H1 (cell line): Measurements from ENCODE around the gene ARL6IP1. TPM values are rescaled to one million over a fixed set of nuclear protein-coding genes. Genes with fewer than 3 reads are reported as not detected.

Source experiments
- polyA plus RNA-seq, 7 experiments: library from polyadenylated mRNA; depleted of rRNA in 3 of 7; stranded (reverse) in 5 of 7; unstranded in 2 of 7; fragments of >200 nt in 5 of 7; fragments of 200-250 nt in 2 of 7; gene quantifications; 1 replicate in 5 of 7; 2 replicates in 1 of 7; 4 replicates in 1 of 7; pipeline versions ENCODE4 v1.2.1 to v1.2.3, GENCODE V29; 2011 to 2013; ENCODE audit warnings: missing spikeins in 2 of 7, mixed read lengths in 2 of 7
- total RNA-seq: library from RNA; stranded (reverse); fragmentation: NEBNext Ultra II Directional; extraction: Animal tissue kit (Norgen Biotek cat#: 25700); gene quantifications from 2 replicates; pipeline ENCODE4 v1.2.1, GENCODE V29; 2021
- TF ChIP-seq, protein P1 (sequence below): fragments of 300-600 bp; sonication (generic); IDR thresholded peaks from 2 replicates; pipeline ENCODE4 v1.7.1; 2012; ENCODE audit warnings: low read length, moderate library complexity, mild to moderate bottlenecking, inconsistent platforms; ENCODE audit not compliant: insufficient replicate concordance

ARL6IP1 gene
- total and polyA plus RNA-seq, 2 of the 8 experiments (the other 6 are each of a cell fraction or from before 2014, with no cell fraction given) = 162 to 170 TPM

GRCh38 chr16:18792836-18793433, 8.4 kb downstream of the ARL6IP1 start (continued):
- TF ChIP-seq, protein P1, sequence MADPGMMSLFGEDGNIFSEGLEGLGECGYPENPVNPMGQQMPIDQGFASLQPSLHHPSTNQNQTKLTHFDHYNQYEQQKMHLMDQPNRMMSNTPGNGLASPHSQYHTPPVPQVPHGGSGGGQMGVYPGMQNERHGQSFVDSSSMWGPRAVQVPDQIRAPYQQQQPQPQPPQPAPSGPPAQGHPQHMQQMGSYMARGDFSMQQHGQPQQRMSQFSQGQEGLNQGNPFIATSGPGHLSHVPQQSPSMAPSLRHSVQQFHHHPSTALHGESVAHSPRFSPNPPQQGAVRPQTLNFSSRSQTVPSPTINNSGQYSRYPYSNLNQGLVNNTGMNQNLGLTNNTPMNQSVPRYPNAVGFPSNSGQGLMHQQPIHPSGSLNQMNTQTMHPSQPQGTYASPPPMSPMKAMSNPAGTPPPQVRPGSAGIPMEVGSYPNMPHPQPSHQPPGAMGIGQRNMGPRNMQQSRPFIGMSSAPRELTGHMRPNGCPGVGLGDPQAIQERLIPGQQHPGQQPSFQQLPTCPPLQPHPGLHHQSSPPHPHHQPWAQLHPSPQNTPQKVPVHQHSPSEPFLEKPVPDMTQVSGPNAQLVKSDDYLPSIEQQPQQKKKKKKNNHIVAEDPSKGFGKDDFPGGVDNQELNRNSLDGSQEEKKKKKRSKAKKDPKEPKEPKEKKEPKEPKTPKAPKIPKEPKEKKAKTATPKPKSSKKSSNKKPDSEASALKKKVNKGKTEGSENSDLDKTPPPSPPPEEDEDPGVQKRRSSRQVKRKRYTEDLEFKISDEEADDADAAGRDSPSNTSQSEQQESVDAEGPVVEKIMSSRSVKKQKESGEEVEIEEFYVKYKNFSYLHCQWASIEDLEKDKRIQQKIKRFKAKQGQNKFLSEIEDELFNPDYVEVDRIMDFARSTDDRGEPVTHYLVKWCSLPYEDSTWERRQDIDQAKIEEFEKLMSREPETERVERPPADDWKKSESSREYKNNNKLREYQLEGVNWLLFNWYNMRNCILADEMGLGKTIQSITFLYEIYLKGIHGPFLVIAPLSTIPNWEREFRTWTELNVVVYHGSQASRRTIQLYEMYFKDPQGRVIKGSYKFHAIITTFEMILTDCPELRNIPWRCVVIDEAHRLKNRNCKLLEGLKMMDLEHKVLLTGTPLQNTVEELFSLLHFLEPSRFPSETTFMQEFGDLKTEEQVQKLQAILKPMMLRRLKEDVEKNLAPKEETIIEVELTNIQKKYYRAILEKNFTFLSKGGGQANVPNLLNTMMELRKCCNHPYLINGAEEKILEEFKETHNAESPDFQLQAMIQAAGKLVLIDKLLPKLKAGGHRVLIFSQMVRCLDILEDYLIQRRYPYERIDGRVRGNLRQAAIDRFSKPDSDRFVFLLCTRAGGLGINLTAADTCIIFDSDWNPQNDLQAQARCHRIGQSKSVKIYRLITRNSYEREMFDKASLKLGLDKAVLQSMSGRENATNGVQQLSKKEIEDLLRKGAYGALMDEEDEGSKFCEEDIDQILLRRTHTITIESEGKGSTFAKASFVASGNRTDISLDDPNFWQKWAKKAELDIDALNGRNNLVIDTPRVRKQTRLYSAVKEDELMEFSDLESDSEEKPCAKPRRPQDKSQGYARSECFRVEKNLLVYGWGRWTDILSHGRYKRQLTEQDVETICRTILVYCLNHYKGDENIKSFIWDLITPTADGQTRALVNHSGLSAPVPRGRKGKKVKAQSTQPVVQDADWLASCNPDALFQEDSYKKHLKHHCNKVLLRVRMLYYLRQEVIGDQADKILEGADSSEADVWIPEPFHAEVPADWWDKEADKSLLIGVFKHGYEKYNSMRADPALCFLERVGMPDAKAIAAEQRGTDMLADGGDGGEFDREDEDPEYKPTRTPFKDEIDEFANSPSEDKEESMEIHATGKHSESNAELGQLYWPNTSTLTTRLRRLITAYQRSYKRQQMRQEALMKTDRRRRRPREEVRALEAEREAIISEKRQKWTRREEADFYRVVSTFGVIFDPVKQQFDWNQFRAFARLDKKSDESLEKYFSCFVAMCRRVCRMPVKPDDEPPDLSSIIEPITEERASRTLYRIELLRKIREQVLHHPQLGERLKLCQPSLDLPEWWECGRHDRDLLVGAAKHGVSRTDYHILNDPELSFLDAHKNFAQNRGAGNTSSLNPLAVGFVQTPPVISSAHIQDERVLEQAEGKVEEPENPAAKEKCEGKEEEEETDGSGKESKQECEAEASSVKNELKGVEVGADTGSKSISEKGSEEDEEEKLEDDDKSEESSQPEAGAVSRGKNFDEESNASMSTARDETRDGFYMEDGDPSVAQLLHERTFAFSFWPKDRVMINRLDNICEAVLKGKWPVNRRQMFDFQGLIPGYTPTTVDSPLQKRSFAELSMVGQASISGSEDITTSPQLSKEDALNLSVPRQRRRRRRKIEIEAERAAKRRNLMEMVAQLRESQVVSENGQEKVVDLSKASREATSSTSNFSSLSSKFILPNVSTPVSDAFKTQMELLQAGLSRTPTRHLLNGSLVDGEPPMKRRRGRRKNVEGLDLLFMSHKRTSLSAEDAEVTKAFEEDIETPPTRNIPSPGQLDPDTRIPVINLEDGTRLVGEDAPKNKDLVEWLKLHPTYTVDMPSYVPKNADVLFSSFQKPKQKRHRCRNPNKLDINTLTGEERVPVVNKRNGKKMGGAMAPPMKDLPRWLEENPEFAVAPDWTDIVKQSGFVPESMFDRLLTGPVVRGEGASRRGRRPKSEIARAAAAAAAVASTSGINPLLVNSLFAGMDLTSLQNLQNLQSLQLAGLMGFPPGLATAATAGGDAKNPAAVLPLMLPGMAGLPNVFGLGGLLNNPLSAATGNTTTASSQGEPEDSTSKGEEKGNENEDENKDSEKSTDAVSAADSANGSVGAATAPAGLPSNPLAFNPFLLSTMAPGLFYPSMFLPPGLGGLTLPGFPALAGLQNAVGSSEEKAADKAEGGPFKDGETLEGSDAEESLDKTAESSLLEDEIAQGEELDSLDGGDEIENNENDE = no peak
